Pons (tissue), 1 donor: Measurements from ENCODE around the gene KRTAP22-2.
A peak's percentile ranks its signal among the peaks of the same experiment; 100 is the strongest.

Experiments
- DNase-seq: peaks from one replicate; pipeline ENCODE4 v3.0.0-alpha.2; 2016; ENCODE audit warnings: low spot score

The KRTAP22-2 gene

GRCh38 chr21:30590297-30590696 lies at the start of gene KRTAP22-2:
Gene KRTAP22-2 (minus strand): TSS chr21:30590397.
- DNase-seq, result no peak

DNA sequence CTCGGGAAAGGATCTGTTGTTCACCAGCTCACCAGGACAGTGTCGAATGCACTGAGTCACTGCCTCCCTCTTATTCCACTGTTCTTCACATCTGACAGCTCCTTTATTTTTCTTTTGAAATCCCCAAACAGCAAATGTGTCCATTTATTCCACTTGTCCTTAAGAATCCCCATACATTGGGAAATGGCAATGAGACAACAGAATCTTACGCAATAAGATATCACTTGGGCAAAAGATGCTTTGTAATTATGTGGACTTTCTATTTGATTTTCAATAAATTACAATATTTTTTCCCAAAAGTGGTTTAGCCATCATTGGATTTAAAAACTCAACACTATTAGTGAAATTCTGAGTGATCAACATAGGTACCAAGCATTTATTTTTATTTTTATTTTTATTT lies 48.5 kb upstream of the KRTAP22-2 start:
- DNase-seq, result no peak

DNA sequence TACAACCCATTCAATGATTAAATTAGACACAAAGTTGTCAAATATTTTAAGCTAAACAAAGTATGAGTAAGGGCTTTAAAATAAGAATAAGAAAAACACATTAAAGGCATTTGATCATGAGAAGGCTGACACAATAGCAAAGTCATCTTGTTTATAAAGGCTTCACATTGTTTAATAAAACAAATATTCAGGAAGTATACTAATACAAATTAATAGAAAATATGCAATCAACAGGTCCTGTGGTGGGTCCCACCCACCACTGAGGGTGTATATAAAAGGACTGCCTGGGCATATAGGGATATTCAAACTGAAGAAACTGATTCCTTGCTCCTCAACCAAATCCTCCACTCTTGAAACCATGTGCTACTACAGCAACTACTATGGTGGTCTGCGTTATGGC lies 44.7 kb upstream of the KRTAP22-2 start, which contains the start of gene KRTAP20-2:
KRTAP20-2 (plus strand) TSS at position 301 of the 400 bp plus-strand sequence; CDS start at position 359, 58 bp downstream.
- no peak for DNase-seq

- no peak for DNase-seq
These were observed 39.0 kb upstream of the KRTAP22-2 start for GRCh38 chr21:30629200-30629599.

- no peak for DNase-seq
These were observed 37.9 kb upstream of the KRTAP22-2 start for GRCh38 chr21:30628109-30628508.

GRCh38 chr21:30625449-30626165 lies 35.4 kb upstream of the KRTAP22-2 start:
- DNase-seq, result no peak

DNA sequence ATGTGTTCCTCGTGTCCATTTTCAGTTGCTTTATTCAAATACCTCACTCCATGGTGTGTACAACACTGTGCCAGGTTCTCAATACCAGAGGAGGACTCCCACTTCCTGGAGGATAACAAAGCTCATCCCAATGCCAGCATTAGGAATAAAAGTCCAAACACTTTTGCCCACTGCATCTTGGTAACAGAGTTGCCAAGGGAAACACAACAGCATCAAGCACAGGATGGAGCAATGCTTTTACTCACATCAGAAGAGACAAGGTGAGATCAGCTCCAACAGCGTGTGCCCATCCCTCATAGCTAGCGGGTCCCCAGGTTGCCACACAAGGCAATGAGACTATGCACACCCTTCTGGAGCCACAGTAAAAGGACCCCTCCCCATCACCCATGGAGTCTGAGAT lies 33.2 kb upstream of the KRTAP22-2 start:
- DNase-seq, result no peak

DNA sequence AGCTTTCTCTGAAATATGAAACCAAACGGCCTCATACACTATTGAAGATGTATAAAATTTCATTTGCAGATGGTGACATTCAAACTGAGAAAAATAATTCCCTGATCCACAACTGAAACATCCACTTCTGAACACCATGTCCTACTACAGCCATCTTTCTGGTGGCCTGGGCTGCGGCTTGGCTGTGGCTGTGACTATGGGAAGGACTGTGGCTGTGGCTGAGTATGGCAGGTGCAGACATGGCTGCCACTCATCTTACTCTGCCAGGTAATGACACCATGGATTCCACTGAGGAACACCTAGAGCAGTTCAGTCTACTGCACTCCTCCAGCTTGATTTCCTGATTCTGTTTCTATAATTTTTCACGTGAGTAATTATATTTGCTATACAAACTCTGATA lies 30.3 kb upstream of the KRTAP22-2 start, which contains the start of gene KRTAP20-4:
KRTAP20-4 (plus strand) TSS at position 106 of the 400 bp plus-strand sequence.
- no peak for DNase-seq

DNA sequence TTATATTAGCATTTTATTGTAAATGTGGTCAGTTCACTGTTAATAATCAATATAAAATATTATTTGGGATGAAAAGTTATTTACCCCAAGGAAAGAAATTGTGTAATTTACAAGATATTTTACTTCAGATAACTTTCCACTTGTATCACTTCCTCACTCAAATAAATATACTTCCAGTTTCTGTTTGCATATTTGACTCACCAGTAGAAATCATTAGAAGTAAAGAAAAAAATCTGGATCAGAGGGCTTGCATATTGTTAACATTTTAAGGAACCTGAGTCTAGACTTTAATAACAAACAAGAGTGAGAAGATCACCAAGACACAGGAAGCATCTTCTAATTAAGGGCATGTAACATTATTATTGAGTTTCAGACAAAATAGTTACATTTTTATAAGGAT lies 29.9 kb upstream of the KRTAP22-2 start:
- DNase-seq, result no peak

GRCh38 chr21:30616125-30616524 lies 25.9 kb upstream of the KRTAP22-2 start, which contains the start of gene KRTAP20-1:
Gene KRTAP20-1 (plus strand): TSS chr21:30616425. CDS start chr21:30616455, 30 bp downstream.
- no peak for DNase-seq

- no peak for DNase-seq
These were observed 25.0 kb upstream of the KRTAP22-2 start for GRCh38 chr21:30615199-30615598.

- no peak for DNase-seq
These were observed 23.6 kb upstream of the KRTAP22-2 start, which contains the start of gene KRTAP6-1 for GRCh38 chr21:30613836-30614235. Gene KRTAP6-1 (minus strand): TSS chr21:30613930. CDS start chr21:30613904, 26 bp downstream.

- no peak for DNase-seq
These were observed 21.9 kb upstream of the KRTAP22-2 start for GRCh38 chr21:30612132-30612531.

GRCh38 chr21:30605968-30606367 lies 15.8 kb upstream of the KRTAP22-2 start:
- DNase-seq, result no peak

DNA sequence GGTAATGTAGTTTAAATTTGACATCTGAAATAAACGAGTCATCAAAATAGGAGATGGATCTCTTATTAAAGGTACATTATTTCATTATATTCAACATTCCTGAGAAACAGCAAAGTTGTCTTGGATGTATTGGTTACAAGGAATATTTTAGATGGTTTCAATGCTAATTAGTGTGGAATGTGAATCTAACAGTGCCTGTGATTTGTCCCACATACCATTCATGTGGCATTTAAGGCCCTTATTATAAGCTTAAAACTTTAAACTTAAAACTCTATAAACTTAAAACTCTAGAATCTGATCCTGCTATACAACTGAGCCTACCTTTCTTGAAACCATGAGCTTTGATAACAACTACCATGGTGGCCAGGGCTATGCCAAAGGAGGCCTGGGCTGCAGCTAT lies 10.6 kb upstream of the KRTAP22-2 start, which contains the start of gene KRTAP22-1:
KRTAP22-1 (plus strand) TSS at position 301 of the 400 bp plus-strand sequence.
- no peak for DNase-seq

GRCh38 chr21:30598802-30599201 lies 8.6 kb upstream of the KRTAP22-2 start, which contains the start of gene KRTAP6-2:
Gene KRTAP6-2 (minus strand): TSS chr21:30598902. CDS start chr21:30598874, 28 bp downstream.
- no peak for DNase-seq

DNA sequence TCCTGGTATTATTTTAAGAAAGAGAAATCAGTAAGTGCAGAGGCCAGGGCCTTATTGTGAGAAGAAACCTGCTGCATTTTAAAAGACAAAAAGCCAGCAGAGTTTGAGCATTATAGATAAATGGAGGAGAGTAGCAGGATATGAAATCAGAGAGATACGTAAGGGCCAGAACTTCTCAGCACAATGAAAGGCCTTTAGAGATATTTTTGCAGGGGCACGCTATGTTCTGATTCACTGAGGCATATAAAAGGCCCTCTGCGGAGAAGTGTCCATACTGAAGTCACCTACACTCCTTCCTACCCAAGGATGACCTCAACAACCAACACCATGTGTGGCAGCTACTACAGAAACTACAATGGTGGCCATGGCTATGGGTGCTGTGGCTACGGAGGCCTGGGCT lies 1.9 kb upstream of the KRTAP22-2 start, which contains the start of gene KRTAP6-3:
KRTAP6-3 (plus strand) TSS at position 301 of the 400 bp plus-strand sequence; CDS start at position 307, 6 bp downstream.
- no peak for DNase-seq

- DNase-seq, result no peak
These were observed 7.3 kb downstream of the KRTAP22-2 start for GRCh38 chr21:30582870-30583269.

- DNase-seq, result peak; percentile 19
These were observed 10.1 kb downstream of the KRTAP22-2 start for GRCh38 chr21:30580132-30580531.

- peak; percentile 30 for DNase-seq
These were observed 10.9 kb downstream of the KRTAP22-2 start for GRCh38 chr21:30579346-30579745.

- DNase-seq, result no peak
These were observed 12.4 kb downstream of the KRTAP22-2 start for GRCh38 chr21:30577766-30578165.

- DNase-seq, result no peak
These were observed 22.6 kb downstream of the KRTAP22-2 start for GRCh38 chr21:30567617-30568016.

DNA sequence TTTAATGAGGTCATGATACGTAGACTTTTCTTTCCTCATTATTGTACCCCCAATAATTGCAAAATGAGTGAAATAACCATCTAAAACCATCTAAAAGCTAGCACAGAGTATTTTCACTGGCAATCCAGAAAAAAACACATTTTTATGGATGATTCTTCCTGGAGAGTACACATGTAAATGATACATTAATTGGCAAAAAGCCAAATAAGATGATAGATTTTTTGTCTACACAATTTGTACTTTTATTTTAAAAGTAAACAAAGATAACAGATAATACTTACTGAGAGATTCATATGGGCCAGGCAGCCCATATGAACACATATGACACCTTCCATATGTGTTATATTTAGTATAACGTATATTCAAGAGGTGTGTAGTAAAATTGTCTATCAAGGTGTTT lies 26.6 kb downstream of the KRTAP22-2 start:
- no peak for DNase-seq
